Lower leg skin (tissue), 3 donors: ENCODE results near the gene LMX1A.

Source experiments
- CTCF ChIP-seq, 3 donors: fragments of 450-650 bp; IDR thresholded peaks; one replicate each; pipeline ENCODE4 v1.5.1; 2016; ENCODE audit warnings: antibody characterized with exemption in 3 of 3, mild to moderate bottlenecking in 3 of 3, moderate library complexity in 2 of 3
- POLR2A ChIP-seq, 2 donors: fragments of 450-650 bp; IDR thresholded peaks; one replicate each; pipeline ENCODE4 v1.6.1; 2016 to 2017; ENCODE audit warnings: antibody characterized with exemption in 2 of 2, mild to moderate bottlenecking in 1 of 2, moderate library complexity in 1 of 2

- TF ChIP-seq CTCF (IDR thresholded peaks at IDR 0.05) (no peak), POLR2A (IDR thresholded peaks at IDR 0.05) (no peak)
Measured at GRCh38 chr1:165356876-165357275, 361 bp upstream of the LMX1A start.
